Smooth muscle cell (in vitro differentiated cells): Measurements from ENCODE around the gene ATXN7L1. TPM values are rescaled to one million over a fixed set of nuclear protein-coding genes. Genes with fewer than 3 reads are reported as not detected.

ENCODE experiments used
- DNase-seq: peaks from one replicate; lab custom pipeline; 2025; ENCODE audit not compliant: unreplicated experiment; lab: John Stamatoyannopoulos, UW
- H2AFZ ChIP-seq: fragments of 200-600 bp; sonication (generic); 2 replicates; pipeline ENCODE4 v1.6.0; 2016; ENCODE audit warnings: antibody characterized with exemption, low read depth, mild to moderate bottlenecking
- H3F3A ChIP-seq: fragments of 200-600 bp; sonication (generic); 2 replicates; pipeline ENCODE4 v1.6.0; 2017; ENCODE audit warnings: antibody characterized with exemption, low read depth
- H3K27ac ChIP-seq: fragments of 200-600 bp; sonication (generic); 2 replicates; pipeline ENCODE4 v1.5.1; 2016; ENCODE audit warnings: low read depth, mild to moderate bottlenecking
- H3K27me3 ChIP-seq: fragments of 200-600 bp; sonication (generic); 2 replicates; pipeline ENCODE4 v1.6.1; 2016; ENCODE audit warnings: low read depth, mild to moderate bottlenecking
- H3K36me3 ChIP-seq: fragments of 200-600 bp; sonication (generic); 2 replicates; pipeline ENCODE4 v1.5.1; 2016; ENCODE audit warnings: low read depth
- H3K4me1 ChIP-seq: fragments of 200-600 bp; sonication (generic); 2 replicates; pipeline ENCODE4 v1.5.1; 2016; ENCODE audit warnings: low read depth
- H3K4me2 ChIP-seq: fragments of 200-600 bp; sonication (generic); 2 replicates; pipeline ENCODE4 v1.6.0; 2016; ENCODE audit warnings: mild to moderate bottlenecking
- H3K4me3 ChIP-seq: fragments of 200-600 bp; sonication (generic); 2 replicates; pipeline ENCODE4 v1.5.1; 2016; ENCODE audit warnings: mild to moderate bottlenecking
- H3K79me2 ChIP-seq: fragments of 200-600 bp; sonication (generic); 2 replicates; pipeline ENCODE4 v1.6.0; 2016; ENCODE audit warnings: low read depth, mild to moderate bottlenecking
- H3K9ac ChIP-seq: fragments of 200-600 bp; sonication (generic); 2 replicates; pipeline ENCODE4 v1.6.0; 2016; ENCODE audit warnings: low read depth
- H3K9me3 ChIP-seq: fragments of 200-600 bp; sonication (generic); replicated peaks from 2 replicates; pipeline ENCODE4 v1.5.1; 2016; ENCODE audit warnings: low read depth
- H4K20me1 ChIP-seq: fragments of 200-600 bp; sonication (generic); 2 replicates; pipeline ENCODE4 v1.6.0; 2016; ENCODE audit warnings: low read depth
- CTCF ChIP-seq: fragments of 200-600 bp; sonication (generic); IDR thresholded peaks from 2 replicates; pipeline ENCODE4 v1.5.1; 2017; ENCODE audit warnings: borderline replicate concordance, mild to moderate bottlenecking, antibody characterized with exemption; ENCODE audit not compliant: insufficient read depth, poor library complexity, severe bottlenecking
- WGBS: methylation state at CpG from one replicate; pipeline ENCODE4 v1.1.7; 2016; ENCODE audit warnings: low lambda C conversion rate; 5-methylcytosine and 5-hydroxymethylcytosine counted together
- polyA plus RNA-seq: library from polyadenylated mRNA; unstranded; fragments of >200 nt; fragmentation: Nextera tagmentation; extraction: Ambion mirVana; gene quantifications from 2 replicates; pipeline ENCODE4 v1.2.1, GENCODE V29; 2016
- total RNA-seq: library from RNA; depleted of rRNA; stranded (reverse); fragments of >200 nt; gene quantifications from 2 replicates; pipeline ENCODE4 v1.2.3, GENCODE V29; 2014

Gene ATXN7L1
- total and polyA plus RNA-seq, 2 experiments from 2014 or later: 3.3 to 4.4 TPM

- 98% methylated on average over 5 of the region's 5 CpGs for WGBS
- H3K79me2 ChIP-seq: peaks cover 15% of the 10 kb centered on the region
- no peak overlapping the region for H3K4me3 ChIP-seq
- no peak for DNase-seq
- H3K36me3 ChIP-seq: no peaks in the 10 kb centered on the region
- H4K20me1 ChIP-seq: no peaks in the 10 kb centered on the region
- H3K9me3 ChIP-seq: no peaks in the 10 kb centered on the region
- H3K9ac ChIP-seq: no peak overlapping the region
- H3K27me3 ChIP-seq: no peaks in the 10 kb centered on the region
- H2AFZ ChIP-seq: no peak overlapping the region
- H3K4me1 ChIP-seq: peaks cover 2% of the 10 kb centered on the region
- no peak overlapping the region for H3K27ac ChIP-seq
- H3F3A ChIP-seq: no peaks in the 10 kb centered on the region
- no peak for TF ChIP-seq CTCF
- H3K4me2 ChIP-seq: no peak overlapping the region
Observed at GRCh38 chr7:105872491-105872890, 3.9 kb downstream of the ATXN7L1 start.

GRCh38 chr7:105871142-105871541 is 5.3 kb downstream of the ATXN7L1 start:
- Histone ChIP-seq H2AFZ (no peak overlapping the region), H3K4me2 (no peak overlapping the region), H3F3A (no peaks in the 10 kb centered on the region), H4K20me1 (no peaks in the 10 kb centered on the region), H3K27me3 (no peaks in the 10 kb centered on the region), H3K79me2 (peaks cover 15% of the 10 kb centered on the region), H3K9me3 (no peaks in the 10 kb centered on the region), H3K36me3 (no peaks in the 10 kb centered on the region), H3K27ac (no peak overlapping the region), H3K4me1 (no peaks in the 10 kb centered on the region), H3K4me3 (no peak overlapping the region), H3K9ac (no peak overlapping the region)
- no peak for DNase-seq
- TF ChIP-seq CTCF: no peak
- 78% methylated on average over 3 of the region's 3 CpGs for WGBS

- H3K4me1 ChIP-seq: no peaks in the 10 kb centered on the region
- WGBS: 92% methylated on average over 10 of the region's 10 CpGs
- DNase-seq: no peak
- H4K20me1 ChIP-seq: peaks cover 26% of the 10 kb centered on the region
- no peak overlapping the region for H3K4me2 ChIP-seq
- no peak overlapping the region for H3K4me3 ChIP-seq
- H3F3A ChIP-seq: no peaks in the 10 kb centered on the region
- no peak overlapping the region for H3K9ac ChIP-seq
- TF ChIP-seq CTCF: no peak
- H3K36me3 ChIP-seq: no peaks in the 10 kb centered on the region
- no peak overlapping the region for H2AFZ ChIP-seq
- H3K27me3 ChIP-seq: no peaks in the 10 kb centered on the region
- no peak overlapping the region for H3K27ac ChIP-seq
- H3K9me3 ChIP-seq: no peaks in the 10 kb centered on the region
- H3K79me2 ChIP-seq: no peaks in the 10 kb centered on the region
Observed at GRCh38 chr7:105866102-105866801, 10.1 kb downstream of the ATXN7L1 start.

GRCh38 chr7:105863876-105864275 is 12.5 kb downstream of the ATXN7L1 start:
- WGBS: 84% methylated on average over 2 of the region's 2 CpGs
- Histone ChIP-seq H3K4me2 (no peak overlapping the region), H3K27ac (no peak overlapping the region)

More at GRCh38 chr7:105863876-105864275, 12.5 kb downstream of the ATXN7L1 start:
- H3K4me1 ChIP-seq: no peaks in the 10 kb centered on the region
- H3K9ac ChIP-seq: no peak overlapping the region
- no peak overlapping the region for H3K4me3 ChIP-seq
- no peaks in the 10 kb centered on the region for H3F3A ChIP-seq
- H3K36me3 ChIP-seq: no peaks in the 10 kb centered on the region
- no peak for DNase-seq
- H4K20me1 ChIP-seq: peaks cover 37% of the 10 kb centered on the region
- no peaks in the 10 kb centered on the region for H3K79me2 ChIP-seq
- no peak overlapping the region for H2AFZ ChIP-seq
- no peaks in the 10 kb centered on the region for H3K9me3 ChIP-seq
- H3K27me3 ChIP-seq: no peaks in the 10 kb centered on the region
- no peak for TF ChIP-seq CTCF
